HG03196 (cell line): ENCODE data around the gene C9.
"Not testable (repeated sequence)": the region's sequence is repeated elsewhere in the genome, so short reads cannot be mapped to it uniquely, and the experiment has no call there.

Experiments used
- ATAC-seq: cut with Tn5 transposase; IDR thresholded peaks from one replicate; pipeline ENCODE4 v1.9.1; 2021; ENCODE audit not compliant: unreplicated experiment

Gene C9

GRCh38 chr5:39333104-39333503 is 31.2 kb downstream of the C9 start:
- no peak for ATAC-seq

GRCh38 chr5:39331861-39332381 is 32.4 kb downstream of the C9 start:
- ATAC-seq: no peak

GRCh38 chr5:39328731-39329130 is 35.6 kb downstream of the C9 start:
- ATAC-seq: no peak

GRCh38 chr5:39323542-39323941 is 40.8 kb downstream of the C9 start:
- no peak for ATAC-seq

- no peak for ATAC-seq
Observed at GRCh38 chr5:39319395-39319794, 44.9 kb downstream of the C9 start.

- not testable (repeated sequence) for ATAC-seq
Observed at GRCh38 chr5:39316464-39316863, 47.8 kb downstream of the C9 start.

- ATAC-seq: no peak
Observed at GRCh38 chr5:39315995-39316394, 48.3 kb downstream of the C9 start.

- ATAC-seq: no peak
Observed at GRCh38 chr5:39314591-39314990, 49.7 kb downstream of the C9 start.

- ATAC-seq: no peak
Observed at GRCh38 chr5:39309534-39309933, 54.8 kb downstream of the C9 start.

GRCh38 chr5:39302472-39302871 is 61.8 kb downstream of the C9 start:
- ATAC-seq: no peak

- ATAC-seq: no peak
Observed at GRCh38 chr5:39301406-39301805, 62.9 kb downstream of the C9 start.

- ATAC-seq: no peak
Observed at GRCh38 chr5:39299962-39300361, 64.3 kb downstream of the C9 start.

- ATAC-seq: no peak
Observed at GRCh38 chr5:39294736-39295135, 69.6 kb downstream of the C9 start.

GRCh38 chr5:39284552-39284951 is 79.7 kb downstream of the C9 start:
- ATAC-seq: no peak

GRCh38 chr5:39283231-39283818 is 81.0 kb downstream of the C9 start:
- ATAC-seq: peak; percentile 82

- ATAC-seq: no peak
Observed at GRCh38 chr5:39282561-39282960, 81.7 kb downstream of the C9 start.

GRCh38 chr5:39275865-39276264 is 88.4 kb downstream of the C9 start:
- ATAC-seq: not testable (repeated sequence)

- ATAC-seq: peak; percentile 82
Observed at GRCh38 chr5:39274398-39275085, 89.8 kb downstream of the C9 start.

GRCh38 chr5:39273314-39273954 is 90.9 kb downstream of the C9 start:
- no peak for ATAC-seq

- ATAC-seq: not testable (repeated sequence)
Observed at GRCh38 chr5:39272869-39273231, 91.4 kb downstream of the C9 start.

GRCh38 chr5:39270225-39270848 is 94.0 kb downstream of the C9 start:
- ATAC-seq: peak; percentile 68

- ATAC-seq: no peak
Observed at GRCh38 chr5:39267186-39267585, 97.1 kb downstream of the C9 start.
